HK-2 (cell line): ENCODE results near the gene TTC13.
"Not testable (repeated sequence)": the region's sequence is repeated elsewhere in the genome, so short reads cannot be mapped to it uniquely, and the experiment has no call there.

ENCODE experiments used
- DNase-seq: peaks from one replicate; pipeline ENCODE4 v3.0.0-alpha.2; 2018; ENCODE audit not compliant: unreplicated experiment

TTC13 gene

DNA sequence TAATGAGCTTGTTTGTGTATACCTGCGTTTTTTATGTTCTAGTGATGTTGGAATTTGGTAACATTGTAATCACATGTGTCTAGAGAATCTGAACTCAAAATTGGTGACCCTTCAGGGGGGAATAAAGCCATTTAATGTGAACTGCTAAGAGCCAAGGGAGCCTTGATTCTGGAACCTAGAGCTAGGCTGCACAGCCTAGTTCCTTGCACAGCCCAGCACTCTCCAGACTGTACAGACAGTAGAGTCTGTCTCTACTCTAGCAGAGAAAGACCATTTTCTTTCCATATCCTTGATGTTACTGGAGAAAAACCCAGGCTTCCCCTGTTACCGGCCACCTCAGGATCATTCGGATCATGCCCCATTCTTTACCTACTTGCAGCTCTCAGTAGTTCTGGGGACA is 8.8 kb upstream of the TTC13 start:
- no peak for DNase-seq

DNA sequence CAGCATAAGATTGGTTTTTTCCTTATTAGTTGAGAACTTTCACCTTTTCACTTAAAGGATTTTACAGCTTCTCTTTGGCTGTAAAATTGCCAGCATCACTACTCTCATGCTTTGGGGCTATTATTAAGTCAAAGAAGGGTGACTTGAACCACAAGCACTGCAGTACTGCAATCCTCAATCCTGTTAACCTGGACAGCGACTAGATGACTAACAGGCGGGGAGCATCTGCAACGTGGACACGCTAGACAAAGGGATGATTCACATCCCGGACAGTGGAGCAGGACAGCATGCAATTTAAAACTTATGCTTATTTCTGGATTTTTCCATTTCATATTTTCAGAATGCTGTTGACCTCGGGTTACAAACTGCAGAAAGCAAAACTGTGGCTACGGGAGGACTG is 8.3 kb upstream of the TTC13 start:
- peak; percentile 58 for DNase-seq

DNA sequence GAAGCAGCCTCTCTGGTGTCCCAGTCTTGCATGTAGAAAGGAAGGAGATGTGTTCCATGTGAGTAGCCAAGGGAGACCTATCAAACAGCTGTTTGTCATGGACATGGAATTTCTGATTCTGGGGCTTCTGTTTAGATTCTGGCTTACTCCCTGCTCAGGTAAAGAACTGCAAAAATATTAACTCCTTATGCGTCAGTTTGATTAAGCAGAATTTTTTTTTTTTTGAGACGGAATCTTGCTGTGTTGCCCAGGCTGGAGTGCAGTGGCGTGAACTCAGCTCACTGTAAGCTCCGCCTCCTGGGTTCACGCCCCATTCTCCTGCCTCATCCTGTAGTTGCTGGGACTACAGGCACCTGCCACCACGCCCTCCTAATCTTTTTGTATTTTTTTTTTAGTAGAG is 7.0 kb upstream of the TTC13 start:
- no peak for DNase-seq

DNA sequence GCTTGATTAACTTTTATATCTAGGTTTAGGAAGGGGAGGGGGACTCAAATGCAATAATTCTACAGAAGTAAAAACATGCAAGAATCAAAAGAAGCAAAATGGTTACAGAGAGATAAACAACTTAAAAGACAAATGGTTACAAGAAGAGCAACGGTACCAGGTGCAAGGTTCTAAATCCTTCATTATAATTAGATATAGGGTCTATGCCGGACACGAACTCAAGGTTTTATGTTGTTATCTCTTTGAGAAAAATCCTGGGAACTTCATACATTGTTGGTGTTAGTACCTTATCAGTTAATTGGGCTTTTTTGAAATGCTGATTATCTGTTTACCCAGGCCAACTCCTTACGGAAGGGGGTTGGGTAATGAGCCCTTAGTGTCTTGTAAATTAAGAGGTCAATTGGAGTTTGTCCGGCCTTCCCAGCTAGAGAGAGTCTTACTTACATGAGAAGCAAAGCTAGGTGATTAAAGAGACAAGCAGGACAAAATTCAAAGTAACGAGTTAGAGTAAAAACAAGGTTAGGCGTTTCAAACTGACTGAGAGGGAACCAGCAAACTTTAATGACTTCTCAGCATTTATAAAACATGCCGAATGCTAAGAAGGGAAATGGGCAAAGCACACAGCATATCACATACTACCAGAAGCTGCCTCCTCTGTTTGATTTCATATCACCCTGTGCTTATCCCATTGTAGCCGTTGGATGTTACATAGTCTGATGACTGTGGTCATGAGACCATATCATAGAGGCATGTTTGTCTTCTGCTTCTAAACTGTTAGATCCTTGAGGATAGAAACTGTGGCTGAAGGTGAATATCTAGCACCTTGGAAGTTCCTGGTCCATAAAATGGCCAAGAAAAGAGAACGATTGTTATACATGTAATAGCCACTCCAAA is 6.2 kb upstream of the TTC13 start:
- DNase-seq, result not testable (repeated sequence)

- DNase-seq, result no peak
Measured at GRCh38 chr1:230983811-230984210, 5.2 kb upstream of the TTC13 start.

GRCh38 chr1:230982696-230983095 is 4.0 kb upstream of the TTC13 start:
- no peak for DNase-seq

DNA sequence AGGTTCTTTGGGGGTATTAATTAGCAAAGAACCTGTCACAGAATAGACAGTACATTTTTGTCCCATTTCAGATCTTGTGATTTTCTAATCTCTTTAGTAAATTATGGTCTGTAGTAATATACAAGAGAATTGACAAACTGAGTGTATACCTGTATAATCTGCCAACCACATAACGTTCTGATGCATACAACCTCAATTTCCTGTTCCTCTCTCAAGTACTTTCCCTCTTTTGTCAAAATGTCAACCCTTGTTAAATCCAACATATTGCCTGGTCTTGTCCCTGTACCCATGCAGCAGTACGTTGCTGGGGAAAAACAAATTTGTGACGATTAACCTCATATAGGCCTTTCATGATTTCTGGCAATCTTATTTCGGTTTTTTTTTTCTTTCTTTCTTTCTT is 1.3 kb upstream of the TTC13 start:
- no peak for DNase-seq

DNA sequence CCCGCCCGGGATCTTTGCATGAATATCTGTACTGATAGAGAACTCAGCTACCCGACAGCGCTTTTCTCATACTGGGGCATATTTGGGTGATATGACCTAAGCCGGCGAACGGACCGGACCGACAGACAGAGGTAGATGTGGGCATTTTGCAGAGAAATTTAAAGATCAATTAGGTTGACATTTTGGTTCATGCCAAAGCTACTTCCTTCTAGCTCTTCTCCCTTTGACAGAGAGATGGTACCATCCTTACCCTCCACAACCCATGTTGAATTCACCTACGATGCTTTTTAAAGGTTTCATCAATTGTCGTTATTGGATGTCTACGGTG is 692 bp upstream of the TTC13 start:
- no peak for DNase-seq

GRCh38 chr1:230977761-230978490 is 735 bp downstream of the TTC13 start:
- peak; percentile 52 for DNase-seq

GRCh38 chr1:230976825-230977747 is 1.6 kb downstream of the TTC13 start:
- DNase-seq, result no peak

DNA sequence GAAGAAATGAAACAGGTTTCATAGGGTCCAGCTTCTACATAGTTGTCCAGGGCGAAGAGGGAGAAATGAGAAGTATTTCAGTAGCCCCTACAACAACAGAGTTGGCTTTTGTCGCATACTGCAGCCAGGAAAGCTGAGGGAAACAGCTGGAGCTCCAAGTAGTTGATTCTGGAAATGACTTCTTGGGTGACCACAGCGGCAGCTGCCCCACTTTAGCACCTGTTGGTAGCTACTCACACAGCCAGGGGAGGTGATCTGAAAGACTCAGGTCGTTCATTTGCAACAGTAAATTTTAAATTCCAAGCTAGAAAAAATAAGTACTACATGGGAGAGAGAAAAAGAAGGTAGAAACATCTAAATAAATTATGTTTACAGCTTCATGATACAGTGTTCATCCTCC is 2.3 kb downstream of the TTC13 start:
- DNase-seq, result no peak

- no peak for DNase-seq
Measured at GRCh38 chr1:230975636-230976035, 3.0 kb downstream of the TTC13 start.

DNA sequence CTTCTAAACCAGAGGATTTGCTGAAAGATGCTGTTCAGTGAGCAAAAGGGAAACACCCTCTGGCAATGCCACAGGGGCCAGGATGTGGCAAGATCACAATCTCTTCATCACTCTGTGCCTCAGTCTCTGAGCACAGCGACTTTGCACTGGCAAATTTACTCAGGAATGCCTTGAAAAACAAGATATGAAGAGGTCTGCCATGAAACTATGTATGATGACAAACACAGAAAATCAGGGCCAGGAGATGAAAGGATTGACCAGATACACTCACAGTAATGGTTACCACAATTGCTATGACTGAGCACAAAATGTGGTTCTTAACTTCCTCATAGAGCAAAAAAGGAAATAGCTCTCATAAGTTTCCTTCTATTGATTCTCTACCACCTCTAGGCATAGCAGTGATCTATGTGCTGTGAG is 5.8 kb downstream of the TTC13 start:
- no peak for DNase-seq

DNA sequence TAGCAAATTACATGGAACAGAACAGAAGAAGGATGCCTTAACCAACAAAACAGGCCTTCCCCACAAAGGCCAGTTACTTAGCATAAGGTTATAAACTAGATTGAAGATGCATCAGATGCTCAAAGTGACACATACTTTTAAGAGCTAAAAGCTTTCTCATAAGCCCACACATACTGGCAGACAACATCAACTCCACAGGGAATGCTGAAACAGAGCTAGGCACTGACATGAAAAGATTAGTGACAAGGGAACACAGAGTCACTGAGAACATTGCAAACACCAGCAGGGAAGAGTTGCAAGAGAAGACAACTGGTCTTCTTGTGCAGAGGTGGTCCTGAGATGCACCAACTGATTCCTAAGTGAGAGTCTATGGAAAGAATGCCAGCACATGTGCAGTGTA is 6.9 kb downstream of the TTC13 start:
- no peak for DNase-seq

- DNase-seq, result no peak
Measured at GRCh38 chr1:230970432-230970831, 8.2 kb downstream of the TTC13 start.

DNA sequence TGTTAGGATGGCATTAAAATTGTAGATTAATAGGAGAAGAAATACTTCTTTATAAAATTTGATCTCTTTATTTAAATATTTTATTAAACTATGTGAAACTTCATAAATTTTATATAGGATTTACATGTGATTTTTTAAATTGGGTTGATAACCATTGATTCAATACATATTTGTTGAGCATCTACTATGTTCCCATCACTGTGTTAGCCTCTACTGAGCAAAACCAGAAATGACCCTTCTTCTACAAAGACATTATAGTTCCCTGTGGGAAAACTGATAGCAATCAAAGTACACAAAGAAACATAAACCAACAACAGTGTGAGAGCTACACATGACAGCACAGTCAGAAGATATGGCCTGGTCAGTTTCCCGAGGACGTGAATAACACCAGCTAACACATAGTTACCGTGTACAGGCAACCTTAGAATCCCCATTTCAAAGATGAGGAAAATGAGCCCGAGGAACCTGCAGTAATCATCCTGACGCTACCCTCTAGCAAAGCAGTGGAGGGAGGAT is 12.2 kb downstream of the TTC13 start:
- no peak for DNase-seq

DNA sequence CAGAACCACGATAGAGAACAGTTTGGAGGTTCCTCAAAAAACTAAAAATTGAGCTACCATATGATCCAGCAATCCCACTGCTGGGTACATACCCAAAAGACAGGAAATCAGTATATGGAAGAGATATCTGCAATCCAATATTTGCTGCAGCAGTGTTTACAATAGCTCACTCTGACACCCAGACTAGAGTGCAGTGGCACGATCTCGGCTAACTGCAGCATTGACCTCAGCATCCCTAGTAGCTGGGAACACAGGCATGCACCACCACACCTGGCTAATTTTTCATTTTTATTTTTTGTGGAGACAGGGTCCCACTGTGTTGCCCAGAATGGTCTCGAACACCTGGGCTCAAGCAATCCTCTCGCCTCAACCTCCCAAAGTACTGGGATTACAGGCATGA is 13.1 kb downstream of the TTC13 start:
- no peak for DNase-seq

DNA sequence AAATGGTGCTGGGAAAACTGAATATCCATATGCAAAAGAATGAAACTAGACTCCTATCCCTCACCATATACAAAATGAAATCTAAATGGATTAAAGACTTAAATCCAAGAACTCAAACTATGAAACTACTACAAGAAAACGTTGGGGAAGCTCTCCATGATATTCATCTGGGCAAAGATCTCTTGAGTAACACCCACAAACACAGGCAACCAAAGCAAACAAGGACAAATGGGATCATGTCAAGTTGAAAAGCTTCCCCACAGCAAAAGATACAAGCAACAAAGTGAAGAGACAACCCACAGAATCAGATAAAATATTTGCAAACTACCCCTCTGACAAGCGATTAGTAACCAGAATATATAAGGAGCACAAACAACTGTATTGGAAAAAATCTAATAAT is 13.8 kb downstream of the TTC13 start:
- DNase-seq, result no peak

DNA sequence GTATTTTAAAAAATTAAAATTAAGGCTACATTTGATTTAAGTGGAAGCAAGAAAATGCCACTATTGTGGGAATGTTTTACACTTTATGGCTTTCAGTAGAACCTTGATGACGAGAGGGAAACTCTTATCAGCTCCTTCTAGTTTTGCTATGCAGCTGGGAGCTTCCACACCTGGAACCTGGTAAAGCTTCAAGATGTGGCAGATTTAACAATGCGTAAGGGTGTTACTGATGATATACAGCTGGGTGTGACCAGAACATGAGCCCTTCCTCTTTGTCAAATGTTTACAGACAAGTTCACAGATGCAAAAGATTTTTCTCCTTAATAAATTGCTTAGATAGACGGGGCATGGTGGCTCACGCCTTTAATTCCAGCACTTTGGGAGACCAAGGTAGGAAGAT is 20.3 kb downstream of the TTC13 start:
- no peak for DNase-seq

GRCh38 chr1:230957580-230957989 is 21.1 kb downstream of the TTC13 start:
- no peak for DNase-seq

- no peak for DNase-seq
Measured at GRCh38 chr1:230950404-230950803, 28.3 kb downstream of the TTC13 start.

- DNase-seq, result no peak
Measured at GRCh38 chr1:230948903-230949302, 29.8 kb downstream of the TTC13 start.
